Type B pancreatic cell (in vitro differentiated cells): ENCODE results near the gene EFCAB11. TPM values are rescaled to one million over a fixed set of nuclear protein-coding genes. Genes with fewer than 3 reads are reported as not detected.

Experiments used
- DNase-seq: peaks from one replicate; pipeline ENCODE4 v3.0.0; 2021; ENCODE audit warnings: mixed read lengths; ENCODE audit not compliant: unreplicated experiment; ENCODE audit errors: extremely low spot score
- H3K27ac Mint-ChIP-seq: 2 replicates; pipeline ENCODE4 v1.8.0; 2021; ENCODE audit warnings: mild to moderate bottlenecking, mixed read lengths
- H3K27me3 Mint-ChIP-seq: 2 replicates; pipeline ENCODE4 v1.8.0; 2021; ENCODE audit warnings: mixed read lengths
- H3K36me3 Mint-ChIP-seq: 2 replicates; pipeline ENCODE4 v1.8.0; 2021; ENCODE audit warnings: mixed read lengths
- H3K4me1 Mint-ChIP-seq: one replicate; pipeline ENCODE4 v1.8.0; 2021; ENCODE audit warnings: mixed read lengths; ENCODE audit not compliant: unreplicated experiment
- H3K4me3 Mint-ChIP-seq: 2 replicates; pipeline ENCODE4 v1.8.0; 2021; ENCODE audit warnings: mild to moderate bottlenecking, mixed read lengths
- H3K9me3 Mint-ChIP-seq: 2 replicates; pipeline ENCODE4 v1.8.0; 2021; ENCODE audit warnings: mixed read lengths
- CTCF ChIP-seq: fragments of 200-600 bp; sonication (generic); conservative IDR thresholded peaks from 2 replicates; pipeline ENCODE4 v1.5.0; 2021; ENCODE audit warnings: antibody characterized with exemption, mild to moderate bottlenecking
- total RNA-seq: library from RNA; stranded (reverse); gene quantifications from 2 replicates; pipeline ENCODE4 v1.2.1, GENCODE V29; 2021; ENCODE audit warnings: low replicate concordance

Gene EFCAB11
- total RNA-seq, 1 donor from 2014 or later: 16.0 TPM

GRCh38 chr14:89990623-89991275, 36.2 kb upstream of the EFCAB11 start:
- H3K4me3 Mint-ChIP-seq: no peak overlapping the region
- H3K9me3 Mint-ChIP-seq: no peaks in the 10 kb centered on the region
- no peak for DNase-seq
- no peaks in the 10 kb centered on the region for H3K27me3 Mint-ChIP-seq
- no peaks in the 10 kb centered on the region for H3K4me1 Mint-ChIP-seq
- no peak for TF ChIP-seq CTCF
- no peak overlapping the region for H3K27ac Mint-ChIP-seq
- H3K36me3 Mint-ChIP-seq: peaks cover 25% of the 10 kb centered on the region

DNA sequence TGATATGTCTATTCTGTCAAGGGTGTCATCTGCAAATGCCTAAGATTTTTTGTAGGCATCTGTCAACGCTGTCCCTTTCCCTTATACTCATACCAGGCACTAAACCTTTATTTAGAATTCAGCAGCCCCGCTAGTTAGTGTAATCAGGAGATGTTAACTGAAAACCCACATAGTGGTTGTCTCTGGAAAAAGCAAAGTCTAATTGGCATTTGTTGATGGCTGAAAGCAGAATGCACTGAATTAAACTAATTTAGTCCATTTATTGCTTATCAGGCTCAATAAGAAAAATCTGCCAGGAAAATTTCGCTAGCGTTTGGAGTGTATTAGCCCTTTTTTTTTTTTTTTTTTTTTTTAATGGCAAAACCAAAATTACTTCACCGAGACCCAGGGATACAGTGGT, 35.7 kb upstream of the EFCAB11 start:
- no peak overlapping the region for H3K4me3 Mint-ChIP-seq
- no peaks in the 10 kb centered on the region for H3K27me3 Mint-ChIP-seq
- no peak overlapping the region for H3K27ac Mint-ChIP-seq
- peaks cover 23% of the 10 kb centered on the region for H3K36me3 Mint-ChIP-seq
- no peaks in the 10 kb centered on the region for H3K9me3 Mint-ChIP-seq
- no peak for DNase-seq
- H3K4me1 Mint-ChIP-seq: no peaks in the 10 kb centered on the region
- no peak for TF ChIP-seq CTCF

DNA sequence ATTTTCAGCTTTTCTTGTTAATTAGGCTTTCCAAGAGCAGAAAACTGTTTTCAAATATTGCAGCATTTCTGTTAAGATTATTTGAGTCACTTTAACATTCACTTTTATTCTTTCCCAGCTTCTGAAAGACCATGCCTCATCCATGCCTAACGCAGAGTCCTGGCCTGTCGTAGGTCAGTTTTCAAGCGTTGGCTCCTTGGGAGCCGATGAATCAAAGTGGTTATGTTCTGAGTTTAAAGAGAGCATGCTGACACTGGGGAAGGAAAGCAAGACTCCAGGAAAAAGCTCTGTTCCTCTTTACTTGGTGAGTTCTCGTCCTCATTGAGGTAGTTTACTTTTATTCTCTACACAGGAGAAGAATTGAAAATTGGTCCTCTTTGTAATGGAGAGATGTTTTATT, 34.3 kb upstream of the EFCAB11 start:
- no peak for TF ChIP-seq CTCF
- H3K36me3 Mint-ChIP-seq: peaks cover 15% of the 10 kb centered on the region
- H3K27ac Mint-ChIP-seq: no peak overlapping the region

DNA sequence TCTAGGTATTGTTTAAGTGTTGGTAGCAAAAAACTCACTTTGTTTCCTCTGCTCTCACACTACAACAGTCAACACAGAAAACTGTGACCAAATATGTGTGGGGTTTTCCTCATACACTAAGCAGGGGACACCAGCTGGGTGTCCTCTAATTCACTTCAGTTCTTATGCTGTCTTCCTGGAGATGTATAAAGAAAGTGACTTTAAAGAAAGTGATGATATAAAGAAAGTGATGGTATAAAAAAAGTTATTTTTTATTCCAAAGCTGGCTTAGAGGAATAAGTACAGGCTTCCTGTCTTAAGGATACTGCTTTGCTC, 32.6 kb upstream of the EFCAB11 start:
- Mint-ChIP-seq H3K27me3 (no peaks in the 10 kb centered on the region), H3K4me1 (no peaks in the 10 kb centered on the region), H3K4me3 (no peak overlapping the region), H3K9me3 (no peaks in the 10 kb centered on the region), H3K36me3 (peaks cover 10% of the 10 kb centered on the region), H3K27ac (no peak overlapping the region)
- TF ChIP-seq CTCF: no peak
- no peak for DNase-seq

More for the DNA sequence above, 34.3 kb upstream of the EFCAB11 start:
- Mint-ChIP-seq H3K9me3 (no peaks in the 10 kb centered on the region), H3K27me3 (no peaks in the 10 kb centered on the region), H3K4me1 (no peaks in the 10 kb centered on the region), H3K4me3 (no peak overlapping the region)
- DNase-seq: no peak

DNA sequence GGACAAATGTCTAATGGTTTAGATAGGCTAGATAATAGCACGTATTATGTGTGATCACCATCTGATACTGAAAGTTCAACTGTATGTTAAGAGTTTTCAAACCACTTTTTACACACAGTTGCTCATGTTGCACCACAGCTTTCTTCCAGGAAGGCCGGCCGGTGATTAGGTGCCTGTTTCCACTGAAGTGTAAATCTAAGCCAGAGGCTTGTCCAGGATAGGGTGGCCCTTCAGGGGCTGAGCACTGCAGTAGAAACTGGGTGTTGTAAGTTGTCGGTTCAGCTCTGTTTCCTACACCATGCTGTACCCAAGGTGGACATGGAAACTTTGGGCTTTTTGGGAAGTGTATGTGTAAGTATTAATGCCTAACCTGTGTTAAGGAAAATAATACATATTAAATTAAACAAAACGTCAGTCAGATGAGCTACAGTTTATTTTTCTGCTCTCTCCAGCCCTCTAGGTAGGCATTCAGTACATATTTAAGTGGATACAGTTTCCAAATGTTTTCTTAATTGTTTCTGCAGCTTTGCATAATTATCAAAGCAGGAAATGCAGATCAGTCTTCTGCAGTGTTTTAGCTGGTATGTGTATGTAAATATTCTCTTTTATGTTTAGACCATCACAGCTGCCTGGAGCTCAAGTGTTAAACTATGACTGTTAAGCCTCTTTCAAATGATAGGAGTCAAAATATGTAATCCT, 32.1 kb upstream of the EFCAB11 start:
- no peak for DNase-seq
- H3K36me3 Mint-ChIP-seq: peaks cover 10% of the 10 kb centered on the region
- no peaks in the 10 kb centered on the region for H3K9me3 Mint-ChIP-seq
- no peak overlapping the region for H3K27ac Mint-ChIP-seq
- no peak for TF ChIP-seq CTCF
- H3K27me3 Mint-ChIP-seq: no peaks in the 10 kb centered on the region
- H3K4me1 Mint-ChIP-seq: no peaks in the 10 kb centered on the region
- H3K4me3 Mint-ChIP-seq: no peak overlapping the region
